ENCODE data around the gene SPRN. TPM values are rescaled to one million over a fixed set of nuclear protein-coding genes. Genes with fewer than 3 reads are reported as not detected.

Gene SPRN
- total and polyA plus RNA-seq, 2 experiments from 2014 or later: 0.31 TPM

GRCh38 chr10:133405272-133405671, 19.2 kb downstream of the SPRN start:
- no peak for DNase-seq (ENCODE audit: low spot score)
- peaks cover 82% of the 10 kb centered on the region for H3K36me3 Mint-ChIP-seq (ENCODE audit: low read depth)
- Histone ChIP-seq H3K27ac (ENCODE audit: low read depth) (no peak overlapping the region), H4K20me1 (replicated peaks; ENCODE audit: insufficient read depth) (peaks cover 39% of the 10 kb centered on the region), H3K4me2 (no peak overlapping the region), H3K79me2 (replicated peaks; ENCODE audit: insufficient read depth) (peaks cover 66% of the 10 kb centered on the region), H3K36me3 (ENCODE audit: insufficient read depth) (peaks cover 12% of the 10 kb centered on the region; the same call in 1 of the 2 replicates), H3K4me1 (ENCODE audit: insufficient read depth) (no peaks in the 10 kb centered on the region), H3K4me3 (no peak overlapping the region), H3K9me2 (ENCODE audit: insufficient read depth) (no peaks in the 10 kb centered on the region), H3K27me3 (ENCODE audit: insufficient read depth) (no peaks in the 10 kb centered on the region), H3F3A (replicated peaks; ENCODE audit: low read depth) (no peaks in the 10 kb centered on the region), H2AFZ (no peak overlapping the region)
- no peaks in the 10 kb centered on the region; the same call in 2 of the 3 replicates for H3K9me3 Mint-ChIP-seq
- H3K27me3 Mint-ChIP-seq (ENCODE audit: insufficient read depth, low read depth, poor library complexity): peaks cover 4% of the 10 kb centered on the region
- TF ChIP-seq, protein P1, sequence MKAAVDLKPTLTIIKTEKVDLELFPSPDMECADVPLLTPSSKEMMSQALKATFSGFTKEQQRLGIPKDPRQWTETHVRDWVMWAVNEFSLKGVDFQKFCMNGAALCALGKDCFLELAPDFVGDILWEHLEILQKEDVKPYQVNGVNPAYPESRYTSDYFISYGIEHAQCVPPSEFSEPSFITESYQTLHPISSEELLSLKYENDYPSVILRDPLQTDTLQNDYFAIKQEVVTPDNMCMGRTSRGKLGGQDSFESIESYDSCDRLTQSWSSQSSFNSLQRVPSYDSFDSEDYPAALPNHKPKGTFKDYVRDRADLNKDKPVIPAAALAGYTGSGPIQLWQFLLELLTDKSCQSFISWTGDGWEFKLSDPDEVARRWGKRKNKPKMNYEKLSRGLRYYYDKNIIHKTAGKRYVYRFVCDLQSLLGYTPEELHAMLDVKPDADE (IDR thresholded peaks at IDR 0.05): no peak
- TF ChIP-seq NANOG (IDR thresholded peaks at IDR 0.05; ENCODE audit: borderline replicate concordance): no peak
- TF ChIP-seq, protein P2, sequence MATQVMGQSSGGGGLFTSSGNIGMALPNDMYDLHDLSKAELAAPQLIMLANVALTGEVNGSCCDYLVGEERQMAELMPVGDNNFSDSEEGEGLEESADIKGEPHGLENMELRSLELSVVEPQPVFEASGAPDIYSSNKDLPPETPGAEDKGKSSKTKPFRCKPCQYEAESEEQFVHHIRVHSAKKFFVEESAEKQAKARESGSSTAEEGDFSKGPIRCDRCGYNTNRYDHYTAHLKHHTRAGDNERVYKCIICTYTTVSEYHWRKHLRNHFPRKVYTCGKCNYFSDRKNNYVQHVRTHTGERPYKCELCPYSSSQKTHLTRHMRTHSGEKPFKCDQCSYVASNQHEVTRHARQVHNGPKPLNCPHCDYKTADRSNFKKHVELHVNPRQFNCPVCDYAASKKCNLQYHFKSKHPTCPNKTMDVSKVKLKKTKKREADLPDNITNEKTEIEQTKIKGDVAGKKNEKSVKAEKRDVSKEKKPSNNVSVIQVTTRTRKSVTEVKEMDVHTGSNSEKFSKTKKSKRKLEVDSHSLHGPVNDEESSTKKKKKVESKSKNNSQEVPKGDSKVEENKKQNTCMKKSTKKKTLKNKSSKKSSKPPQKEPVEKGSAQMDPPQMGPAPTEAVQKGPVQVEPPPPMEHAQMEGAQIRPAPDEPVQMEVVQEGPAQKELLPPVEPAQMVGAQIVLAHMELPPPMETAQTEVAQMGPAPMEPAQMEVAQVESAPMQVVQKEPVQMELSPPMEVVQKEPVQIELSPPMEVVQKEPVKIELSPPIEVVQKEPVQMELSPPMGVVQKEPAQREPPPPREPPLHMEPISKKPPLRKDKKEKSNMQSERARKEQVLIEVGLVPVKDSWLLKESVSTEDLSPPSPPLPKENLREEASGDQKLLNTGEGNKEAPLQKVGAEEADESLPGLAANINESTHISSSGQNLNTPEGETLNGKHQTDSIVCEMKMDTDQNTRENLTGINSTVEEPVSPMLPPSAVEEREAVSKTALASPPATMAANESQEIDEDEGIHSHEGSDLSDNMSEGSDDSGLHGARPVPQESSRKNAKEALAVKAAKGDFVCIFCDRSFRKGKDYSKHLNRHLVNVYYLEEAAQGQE (IDR thresholded peaks at IDR 0.05; ENCODE audit: unreplicated experiment): no peak
- TF ChIP-seq POLR2AphosphoS5 (IDR thresholded peaks at IDR 0.05; ENCODE audit: low read depth): no peak
- TF ChIP-seq ZNF331 (CRISPR knock-in tag; IDR thresholded peaks at IDR 0.05; ENCODE audit: low read depth): no peak
- no peak for TF ChIP-seq EZH2phosphoT487 (IDR thresholded peaks at IDR 0.05; ENCODE audit: unreplicated experiment)
- TF ChIP-seq, protein P3, sequence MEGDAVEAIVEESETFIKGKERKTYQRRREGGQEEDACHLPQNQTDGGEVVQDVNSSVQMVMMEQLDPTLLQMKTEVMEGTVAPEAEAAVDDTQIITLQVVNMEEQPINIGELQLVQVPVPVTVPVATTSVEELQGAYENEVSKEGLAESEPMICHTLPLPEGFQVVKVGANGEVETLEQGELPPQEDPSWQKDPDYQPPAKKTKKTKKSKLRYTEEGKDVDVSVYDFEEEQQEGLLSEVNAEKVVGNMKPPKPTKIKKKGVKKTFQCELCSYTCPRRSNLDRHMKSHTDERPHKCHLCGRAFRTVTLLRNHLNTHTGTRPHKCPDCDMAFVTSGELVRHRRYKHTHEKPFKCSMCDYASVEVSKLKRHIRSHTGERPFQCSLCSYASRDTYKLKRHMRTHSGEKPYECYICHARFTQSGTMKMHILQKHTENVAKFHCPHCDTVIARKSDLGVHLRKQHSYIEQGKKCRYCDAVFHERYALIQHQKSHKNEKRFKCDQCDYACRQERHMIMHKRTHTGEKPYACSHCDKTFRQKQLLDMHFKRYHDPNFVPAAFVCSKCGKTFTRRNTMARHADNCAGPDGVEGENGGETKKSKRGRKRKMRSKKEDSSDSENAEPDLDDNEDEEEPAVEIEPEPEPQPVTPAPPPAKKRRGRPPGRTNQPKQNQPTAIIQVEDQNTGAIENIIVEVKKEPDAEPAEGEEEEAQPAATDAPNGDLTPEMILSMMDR (conservative IDR thresholded peaks at IDR 0.05; ENCODE audit: low read depth in 2 of 2): no peak
- no peak for TF ChIP-seq STAT1 (IDR thresholded peaks at IDR 0.05; ENCODE audit: unreplicated experiment)
- TF ChIP-seq, protein P4, sequence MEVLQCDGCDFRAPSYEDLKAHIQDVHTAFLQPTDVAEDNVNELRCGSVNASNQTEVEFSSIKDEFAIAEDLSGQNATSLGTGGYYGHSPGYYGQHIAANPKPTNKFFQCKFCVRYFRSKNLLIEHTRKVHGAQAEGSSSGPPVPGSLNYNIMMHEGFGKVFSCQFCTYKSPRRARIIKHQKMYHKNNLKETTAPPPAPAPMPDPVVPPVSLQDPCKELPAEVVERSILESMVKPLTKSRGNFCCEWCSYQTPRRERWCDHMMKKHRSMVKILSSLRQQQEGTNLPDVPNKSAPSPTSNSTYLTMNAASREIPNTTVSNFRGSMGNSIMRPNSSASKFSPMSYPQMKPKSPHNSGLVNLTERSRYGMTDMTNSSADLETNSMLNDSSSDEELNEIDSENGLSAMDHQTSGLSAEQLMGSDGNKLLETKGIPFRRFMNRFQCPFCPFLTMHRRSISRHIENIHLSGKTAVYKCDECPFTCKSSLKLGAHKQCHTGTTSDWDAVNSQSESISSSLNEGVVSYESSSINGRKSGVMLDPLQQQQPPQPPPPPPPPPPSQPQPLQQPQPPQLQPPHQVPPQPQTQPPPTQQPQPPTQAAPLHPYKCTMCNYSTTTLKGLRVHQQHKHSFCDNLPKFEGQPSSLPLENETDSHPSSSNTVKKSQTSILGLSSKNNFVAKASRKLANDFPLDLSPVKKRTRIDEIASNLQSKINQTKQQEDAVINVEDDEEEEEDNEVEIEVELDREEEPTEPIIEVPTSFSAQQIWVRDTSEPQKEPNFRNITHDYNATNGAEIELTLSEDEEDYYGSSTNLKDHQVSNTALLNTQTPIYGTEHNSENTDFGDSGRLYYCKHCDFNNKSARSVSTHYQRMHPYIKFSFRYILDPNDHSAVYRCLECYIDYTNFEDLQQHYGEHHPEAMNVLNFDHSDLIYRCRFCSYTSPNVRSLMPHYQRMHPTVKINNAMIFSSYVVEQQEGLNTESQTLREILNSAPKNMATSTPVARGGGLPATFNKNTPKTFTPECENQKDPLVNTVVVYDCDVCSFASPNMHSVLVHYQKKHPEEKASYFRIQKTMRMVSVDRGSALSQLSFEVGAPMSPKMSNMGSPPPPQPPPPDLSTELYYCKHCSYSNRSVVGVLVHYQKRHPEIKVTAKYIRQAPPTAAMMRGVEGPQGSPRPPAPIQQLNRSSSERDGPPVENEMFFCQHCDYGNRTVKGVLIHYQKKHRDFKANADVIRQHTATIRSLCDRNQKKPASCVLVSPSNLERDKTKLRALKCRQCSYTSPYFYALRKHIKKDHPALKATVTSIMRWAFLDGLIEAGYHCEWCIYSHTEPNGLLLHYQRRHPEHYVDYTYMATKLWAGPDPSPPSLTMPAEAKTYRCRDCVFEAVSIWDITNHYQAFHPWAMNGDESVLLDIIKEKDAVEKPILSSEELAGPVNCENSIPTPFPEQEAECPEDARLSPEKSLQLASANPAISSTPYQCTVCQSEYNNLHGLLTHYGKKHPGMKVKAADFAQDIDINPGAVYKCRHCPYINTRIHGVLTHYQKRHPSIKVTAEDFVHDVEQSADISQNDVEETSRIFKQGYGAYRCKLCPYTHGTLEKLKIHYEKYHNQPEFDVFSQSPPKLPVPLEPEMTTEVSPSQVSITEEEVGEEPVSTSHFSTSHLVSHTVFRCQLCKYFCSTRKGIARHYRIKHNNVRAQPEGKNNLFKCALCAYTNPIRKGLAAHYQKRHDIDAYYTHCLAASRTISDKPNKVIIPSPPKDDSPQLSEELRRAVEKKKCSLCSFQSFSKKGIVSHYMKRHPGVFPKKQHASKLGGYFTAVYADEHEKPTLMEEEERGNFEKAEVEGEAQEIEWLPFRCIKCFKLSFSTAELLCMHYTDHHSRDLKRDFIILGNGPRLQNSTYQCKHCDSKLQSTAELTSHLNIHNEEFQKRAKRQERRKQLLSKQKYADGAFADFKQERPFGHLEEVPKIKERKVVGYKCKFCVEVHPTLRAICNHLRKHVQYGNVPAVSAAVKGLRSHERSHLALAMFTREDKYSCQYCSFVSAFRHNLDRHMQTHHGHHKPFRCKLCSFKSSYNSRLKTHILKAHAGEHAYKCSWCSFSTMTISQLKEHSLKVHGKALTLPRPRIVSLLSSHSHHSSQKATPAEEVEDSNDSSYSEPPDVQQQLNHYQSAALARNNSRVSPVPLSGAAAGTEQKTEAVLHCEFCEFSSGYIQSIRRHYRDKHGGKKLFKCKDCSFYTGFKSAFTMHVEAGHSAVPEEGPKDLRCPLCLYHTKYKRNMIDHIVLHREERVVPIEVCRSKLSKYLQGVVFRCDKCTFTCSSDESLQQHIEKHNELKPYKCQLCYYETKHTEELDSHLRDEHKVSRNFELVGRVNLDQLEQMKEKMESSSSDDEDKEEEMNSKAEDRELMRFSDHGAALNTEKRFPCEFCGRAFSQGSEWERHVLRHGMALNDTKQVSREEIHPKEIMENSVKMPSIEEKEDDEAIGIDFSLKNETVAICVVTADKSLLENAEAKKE (CRISPR knock-in tag; IDR thresholded peaks at IDR 0.05): no peak
- TF ChIP-seq CREB1 (CRISPR knock-in tag; IDR thresholded peaks at IDR 0.05; ENCODE audit: low read depth): no peak
- no peak for TF ChIP-seq JUNB (IDR thresholded peaks at IDR 0.05; ENCODE audit: unreplicated experiment)
- TF ChIP-seq EZH2 (IDR thresholded peaks at IDR 0.05; ENCODE audit: low read depth, unreplicated experiment): no peak
- TF ChIP-seq ZNF114 (CRISPR knock-in tag; IDR thresholded peaks at IDR 0.05): no peak
- no peaks in the 10 kb centered on the region for H3K4me1 Mint-ChIP-seq
- ATAC-seq: no peak
- no peak overlapping the region for H3K27ac Mint-ChIP-seq
- H3K4me3 Mint-ChIP-seq: no peak overlapping the region

All from GM23338 (cell line).